Stomach smooth muscle (tissue), 2 donors: Measurements from ENCODE around the gene CD38.

Source experiments
- H3K27ac ChIP-seq: one replicate; pipeline ENCODE4 v1.7.0; 2013; ENCODE audit warnings: mild to moderate bottlenecking, low read length, inconsistent platforms
- H3K27me3 ChIP-seq, 2 donors: one replicate each; pipeline ENCODE4 v1.7.0; 2013; ENCODE audit warnings: low read length in 2 of 2; ENCODE audit not compliant: insufficient read depth in 2 of 2, control insufficient read depth in 1 of 2
- H3K36me3 ChIP-seq, 2 donors: one replicate each; pipeline ENCODE4 v1.7.0; 2013; ENCODE audit warnings: low read length in 2 of 2; ENCODE audit not compliant: control insufficient read depth in 2 of 2, insufficient read depth in 2 of 2
- H3K4me1 ChIP-seq: one replicate; pipeline ENCODE4 v1.7.0; 2013; ENCODE audit warnings: low read length; ENCODE audit not compliant: control insufficient read depth, insufficient read depth
- H3K4me3 ChIP-seq, 2 donors: one replicate each; pipeline ENCODE4 v1.7.0; 2013; ENCODE audit warnings: low read length in 2 of 2
- H3K9ac ChIP-seq, 2 donors: one replicate each; pipeline ENCODE4 v1.7.0; 2013; ENCODE audit warnings: low read length in 2 of 2, mild to moderate bottlenecking in 1 of 2
- H3K9me3 ChIP-seq, 2 donors: one replicate each; pipeline ENCODE4 v1.7.0; 2013; ENCODE audit warnings: low read length in 2 of 2; ENCODE audit not compliant: control insufficient read depth in 2 of 2
- donor health status: healthy.
- donor health status: Pancreatic carcinoma.

Gene CD38

GRCh38 chr4:15779809-15780208 is 1.7 kb downstream of the CD38 start:
- H3K27me3 ChIP-seq: no peaks in the 10 kb centered on the region
- H3K36me3 ChIP-seq: no peaks in the 10 kb centered on the region
- H3K27ac ChIP-seq: no peak overlapping the region
- peak overlapping the region in 1 of 2 donors; percentile 25 for H3K9ac ChIP-seq
- H3K9me3 ChIP-seq: no peaks in the 10 kb centered on the region
- H3K4me3 ChIP-seq: peak overlapping the region; percentile 65 to 85
- H3K4me1 ChIP-seq: peaks cover 4% of the 10 kb centered on the region

GRCh38 chr4:15781427-15782095 is 3.4 kb downstream of the CD38 start:
- Histone ChIP-seq H3K4me3 (no peak overlapping the region), H3K9me3 (no peaks in the 10 kb centered on the region), H3K36me3 (no peaks in the 10 kb centered on the region), H3K4me1 (peaks cover 4% of the 10 kb centered on the region), H3K27ac (no peak overlapping the region), H3K9ac (no peak overlapping the region), H3K27me3 (no peaks in the 10 kb centered on the region)

- Histone ChIP-seq H3K4me3 (no peak overlapping the region), H3K4me1 (peaks cover 2% of the 10 kb centered on the region), H3K9me3 (no peaks in the 10 kb centered on the region), H3K27me3 (no peaks in the 10 kb centered on the region), H3K9ac (no peak overlapping the region), H3K27ac (no peak overlapping the region), H3K36me3 (no peaks in the 10 kb centered on the region)
These were observed 5.5 kb downstream of the CD38 start for GRCh38 chr4:15783676-15784075.

GRCh38 chr4:15784959-15785634 is 7.0 kb downstream of the CD38 start:
- no peak overlapping the region for H3K27ac ChIP-seq
- H3K4me3 ChIP-seq: no peak overlapping the region
- no peaks in the 10 kb centered on the region for H3K36me3 ChIP-seq
- H3K27me3 ChIP-seq: no peaks in the 10 kb centered on the region
- no peaks in the 10 kb centered on the region for H3K4me1 ChIP-seq
- no peak overlapping the region for H3K9ac ChIP-seq
- H3K9me3 ChIP-seq: no peaks in the 10 kb centered on the region

- H3K9ac ChIP-seq: no peak overlapping the region
- H3K4me3 ChIP-seq: no peak overlapping the region
- no peak overlapping the region for H3K27ac ChIP-seq
- H3K36me3 ChIP-seq: no peaks in the 10 kb centered on the region
- no peaks in the 10 kb centered on the region for H3K27me3 ChIP-seq
- H3K9me3 ChIP-seq: no peaks in the 10 kb centered on the region
- no peaks in the 10 kb centered on the region for H3K4me1 ChIP-seq
These were observed 8.6 kb downstream of the CD38 start for GRCh38 chr4:15786743-15787142.

- H3K36me3 ChIP-seq: no peaks in the 10 kb centered on the region
- no peak overlapping the region for H3K4me3 ChIP-seq
- no peaks in the 10 kb centered on the region for H3K4me1 ChIP-seq
- no peak overlapping the region for H3K27ac ChIP-seq
- no peak overlapping the region for H3K9ac ChIP-seq
- no peaks in the 10 kb centered on the region for H3K9me3 ChIP-seq
- no peaks in the 10 kb centered on the region for H3K27me3 ChIP-seq
These were observed 14.8 kb downstream of the CD38 start for GRCh38 chr4:15792974-15793373.

- no peaks in the 10 kb centered on the region for H3K36me3 ChIP-seq
- H3K4me1 ChIP-seq: no peaks in the 10 kb centered on the region
- H3K27ac ChIP-seq: no peak overlapping the region
- H3K27me3 ChIP-seq: no peaks in the 10 kb centered on the region
- no peaks in the 10 kb centered on the region for H3K9me3 ChIP-seq
- H3K9ac ChIP-seq: no peak overlapping the region
- no peak overlapping the region for H3K4me3 ChIP-seq
These were observed 15.6 kb downstream of the CD38 start for GRCh38 chr4:15793506-15794363.

GRCh38 chr4:15794426-15794825 is 16.3 kb downstream of the CD38 start:
- H3K27ac ChIP-seq: no peak overlapping the region
- H3K36me3 ChIP-seq: no peaks in the 10 kb centered on the region
- H3K9ac ChIP-seq: no peak overlapping the region
- H3K4me1 ChIP-seq: no peaks in the 10 kb centered on the region
- H3K9me3 ChIP-seq: no peaks in the 10 kb centered on the region
- no peaks in the 10 kb centered on the region for H3K27me3 ChIP-seq
- no peak overlapping the region for H3K4me3 ChIP-seq

- no peak overlapping the region for H3K4me3 ChIP-seq
- H3K27me3 ChIP-seq: no peaks in the 10 kb centered on the region
- no peaks in the 10 kb centered on the region for H3K36me3 ChIP-seq
- H3K9ac ChIP-seq: no peak overlapping the region
- H3K9me3 ChIP-seq: no peaks in the 10 kb centered on the region
- H3K27ac ChIP-seq: no peak overlapping the region
- no peaks in the 10 kb centered on the region for H3K4me1 ChIP-seq
These were observed 16.8 kb downstream of the CD38 start for GRCh38 chr4:15794905-15795304.

- H3K36me3 ChIP-seq: no peaks in the 10 kb centered on the region
- no peak overlapping the region for H3K27ac ChIP-seq
- no peaks in the 10 kb centered on the region for H3K4me1 ChIP-seq
- no peak overlapping the region for H3K9ac ChIP-seq
- H3K27me3 ChIP-seq: no peaks in the 10 kb centered on the region
- H3K4me3 ChIP-seq: no peak overlapping the region
- no peaks in the 10 kb centered on the region for H3K9me3 ChIP-seq
These were observed 19.2 kb downstream of the CD38 start for GRCh38 chr4:15797320-15797719.
